SK-N-MC (cell line): ENCODE results near the gene SPECC1.
"Not testable (repeated sequence)": the region's sequence is repeated elsewhere in the genome, so short reads cannot be mapped to it uniquely, and the experiment has no call there.

Source experiments
- DNase-seq: peaks from one replicate; pipeline ENCODE4 v3.0.0-alpha.2; 2011; ENCODE audit warnings: low read depth, low spot score
- H3K27ac ChIP-seq: fragments of 200-600 bp; sonication (generic); 2 replicates; pipeline ENCODE4 v1.5.1; 2016; ENCODE audit warnings: mixed run types
- H3K36me3 ChIP-seq: fragments of 200-600 bp; sonication (generic); 2 replicates; pipeline ENCODE4 v1.6.1; 2017; ENCODE audit warnings: antibody characterized with exemption, low read length, mixed read lengths; ENCODE audit not compliant: insufficient read depth
- H3K4me3 ChIP-seq: fragments of 200-600 bp; sonication (generic); 2 replicates; pipeline ENCODE4 v1.5.1; 2016
- H3K9ac ChIP-seq: fragments of 200-600 bp; sonication (generic); 2 replicates; pipeline ENCODE4 v1.8.0; 2017; ENCODE audit warnings: mixed run types, mixed read lengths; ENCODE audit not compliant: insufficient read length
- H3K9me3 ChIP-seq: fragments of 200-600 bp; sonication (generic); 2 replicates; pipeline ENCODE4 v1.6.1; 2017; ENCODE audit warnings: low read depth, mild to moderate bottlenecking, antibody characterized with exemption, low read length, moderate library complexity, mixed read lengths
- EZH2 ChIP-seq: fragments of 200-600 bp; sonication (generic); IDR thresholded peaks from one replicate; pipeline ENCODE4 v1.6.1; 2017; ENCODE audit warnings: antibody characterized with exemption
- FOXP2 ChIP-seq: optimal IDR thresholded peaks from 2 replicates; pipeline ENCODE3; 2011; ENCODE audit warnings: mild to moderate bottlenecking, moderate library complexity; ENCODE audit not compliant: insufficient read depth; ENCODE audit errors: extremely low read length, control extremely low read depth
- POLR2AphosphoS5 ChIP-seq: IDR thresholded peaks from 2 replicates; pipeline ENCODE4 v1.6.1; 2012; ENCODE audit warnings: mild to moderate bottlenecking, low read depth, low read length, borderline replicate concordance

SPECC1 gene

GRCh38 chr17:20009302-20010098 is at the start of gene SPECC1:
Gene SPECC1, plus strand, starts transcription at chr17:20009359. Its CDS starts 87,293 bp downstream, at chr17:20096652.
- H3K27ac ChIP-seq = no peak within 1 kb of the TSS

GRCh38 chr17:19962954-19963353 is 46.2 kb upstream of the SPECC1 start:
- H3K36me3 ChIP-seq = peaks cover 60% of the 10 kb centered on the region

More at GRCh38 chr17:20009302-20010098, at the start of gene SPECC1:
- H3K9ac ChIP-seq = no peak within 1 kb of the TSS
- peak within 1 kb of the TSS; percentile 87 for H3K4me3 ChIP-seq
- no peaks in the 10 kb centered on the region for H3K36me3 ChIP-seq
- H3K9me3 ChIP-seq = no peaks in the 10 kb centered on the region
- TF ChIP-seq POLR2AphosphoS5 (no peak), EZH2 (no peak), FOXP2 (no peak)
- DNase-seq = no peak

GRCh38 chr17:19973156-19973555 is 36.0 kb upstream of the SPECC1 start:
- Histone ChIP-seq H3K9ac (no peak overlapping the region), H3K9me3 (no peaks in the 10 kb centered on the region), H3K4me3 (no peak overlapping the region), H3K36me3 (peaks cover 39% of the 10 kb centered on the region), H3K27ac (no peak overlapping the region)
- DNase-seq = no peak
- TF ChIP-seq EZH2 (no peak), POLR2AphosphoS5 (no peak), FOXP2 (no peak)

More at GRCh38 chr17:19962954-19963353, 46.2 kb upstream of the SPECC1 start:
- H3K9ac ChIP-seq, H3K4me3 ChIP-seq, H3K9me3 ChIP-seq, DNase-seq: not testable (repeated sequence)
- H3K27ac ChIP-seq = 0 out of 2 replicates have a peak overlapping the region, but pooled peaks have one; percentile 26

- peaks cover 18% of the 10 kb centered on the region for H3K36me3 ChIP-seq
- no peak for DNase-seq
- no peaks in the 10 kb centered on the region for H3K9me3 ChIP-seq
- no peak overlapping the region for H3K27ac ChIP-seq
- no peak overlapping the region for H3K9ac ChIP-seq
- no peak overlapping the region for H3K4me3 ChIP-seq
- TF ChIP-seq FOXP2 (no peak), EZH2 (no peak), POLR2AphosphoS5 (no peak)
These were observed 33.6 kb upstream of the SPECC1 start for GRCh38 chr17:19975601-19976000.

GRCh38 chr17:19977293-19978208 is 31.6 kb upstream of the SPECC1 start, which contains the start of gene AKAP10:
Gene AKAP10, minus strand, starts transcription at chr17:19977828. Its CDS starts 149 bp downstream, at chr17:19977679.
- TF ChIP-seq POLR2AphosphoS5 (0 out of 2 replicates have a peak, but pooled peaks have one; percentile 53), EZH2 (no peak), FOXP2 (no peak)
- no peak for DNase-seq
- H3K4me3 ChIP-seq = peak within 1 kb of the TSS; percentile 96

GRCh38 chr17:19978209-19978802 is 30.9 kb upstream of the SPECC1 start:
- Histone ChIP-seq H3K27ac (peak overlapping the region; percentile 83), H3K4me3 (peak overlapping the region; percentile 96), H3K9ac (peak overlapping the region; percentile 96), H3K9me3 (no peaks in the 10 kb centered on the region), H3K36me3 (peaks cover 5% of the 10 kb centered on the region; the same call in 1 of the 2 replicates)
- TF ChIP-seq FOXP2 = no peak
- TF ChIP-seq EZH2 = no peak
- TF ChIP-seq POLR2AphosphoS5 = no peak
- DNase-seq = no peak

More at GRCh38 chr17:19977293-19978208, 31.6 kb upstream of the SPECC1 start, which contains the start of gene AKAP10:
- H3K36me3 ChIP-seq = peaks cover 5% of the 10 kb centered on the region
- peak within 1 kb of the TSS; percentile 83 for H3K27ac ChIP-seq
- no peaks in the 10 kb centered on the region for H3K9me3 ChIP-seq
- peak within 1 kb of the TSS; percentile 96 for H3K9ac ChIP-seq

GRCh38 chr17:19978805-19979211 is 30.4 kb upstream of the SPECC1 start:
- H3K27ac ChIP-seq = no peak overlapping the region
- peaks cover 5% of the 10 kb centered on the region; the same call in 1 of the 2 replicates for H3K36me3 ChIP-seq
- DNase-seq = no peak
- no peak overlapping the region for H3K9ac ChIP-seq
- no peak overlapping the region for H3K4me3 ChIP-seq
- no peaks in the 10 kb centered on the region for H3K9me3 ChIP-seq
- TF ChIP-seq FOXP2 (no peak), EZH2 (no peak), POLR2AphosphoS5 (no peak)

GRCh38 chr17:19979917-19980770 is 29.0 kb upstream of the SPECC1 start:
- Histone ChIP-seq H3K9me3 (no peaks in the 10 kb centered on the region), H3K36me3 (peaks cover 4% of the 10 kb centered on the region; the same call in 1 of the 2 replicates), H3K4me3 (no peak overlapping the region)

More at GRCh38 chr17:19979917-19980770, 29.0 kb upstream of the SPECC1 start:
- Histone ChIP-seq H3K27ac (no peak overlapping the region), H3K9ac (no peak overlapping the region)
- TF ChIP-seq POLR2AphosphoS5 = no peak
- TF ChIP-seq FOXP2 = no peak
- TF ChIP-seq EZH2 = no peak
- no peak for DNase-seq
